Tibial artery (tissue), 4 donors: ENCODE data around the gene ORC4.

Experiments
- DNase-seq, 2 donors: peaks; one replicate each; pipeline ENCODE4 v3.0.0-alpha.2; 2019
- H3K27ac ChIP-seq, 2 donors: fragments of 200-600 bp; sonication (generic) in 1 of 2; 1 replicate in 1 of 2; 2 replicates in 1 of 2; pipeline ENCODE4 v1.5.1; 2018 to 2019; ENCODE audit warnings: mild to moderate bottlenecking in 1 of 2
- H3K27me3 ChIP-seq, 2 donors: fragments of 200-600 bp; sonication (generic) in 1 of 2; one replicate each; pipeline versions ENCODE4 v1.5.1 to v1.6.0; 2016 to 2019
- H3K36me3 ChIP-seq, 3 donors: fragments of 200-600 bp; sonication (generic) in 2 of 3; one replicate each; pipeline ENCODE4 v1.5.1; 2016 to 2019; ENCODE audit warnings: mild to moderate bottlenecking in 2 of 3
- H3K4me1 ChIP-seq, 4 donors: fragments of 200-600 bp; sonication (generic) in 2 of 4; 1 replicate in 3 of 4; 2 replicates in 1 of 4; pipeline ENCODE4 v1.5.1; 2016 to 2019
- H3K4me3 ChIP-seq, 2 donors: fragments of 200-600 bp; sonication (generic) in 1 of 2; 1 replicate in 1 of 2; 2 replicates in 1 of 2; pipeline ENCODE4 v1.5.1; 2018 to 2019; ENCODE audit warnings: mild to moderate bottlenecking in 2 of 2
- H3K9me3 ChIP-seq, 3 donors: fragments of 200-600 bp; sonication (generic) in 1 of 3; one replicate each; pipeline ENCODE4 v1.5.1; 2016 to 2019
- CTCF ChIP-seq, 2 experiments: fragments of 200-600 bp in 1 of 2; fragments of 450-650 bp in 1 of 2; IDR thresholded peaks; one replicate each; pipeline ENCODE4 v1.5.1; 2017 to 2019; ENCODE audit warnings: antibody characterized with exemption in 2 of 2, mild to moderate bottlenecking in 1 of 2, moderate library complexity in 1 of 2
- intact Hi-C: fragments of 100-400 bp; cut with DNase I; formaldehyde crosslinking; loops from one replicate; pipeline ENCODE4 v1.15.0; 2023; ENCODE audit warnings: low total_unique reads

The ORC4 gene

GRCh38 chr2:147882631-147883030 lies 137.9 kb downstream of the ORC4 start:
- Histone ChIP-seq H3K9me3 (no peaks in the 10 kb centered on the region), H3K27me3 (no peaks in the 10 kb centered on the region), H3K4me3 (no peak overlapping the region), H3K27ac (no peak overlapping the region), H3K4me1 (peaks cover 0 to 21% (median 0%) of the 10 kb centered on the region in 4 donors), H3K36me3 (no peaks in the 10 kb centered on the region)
- no peak for TF ChIP-seq CTCF (IDR thresholded peaks at IDR 0.05)
- intact Hi-C loops: no loop called here
- DNase-seq: no peak
